ENCODE data around the gene RPL5.

Gene RPL5

DNA sequence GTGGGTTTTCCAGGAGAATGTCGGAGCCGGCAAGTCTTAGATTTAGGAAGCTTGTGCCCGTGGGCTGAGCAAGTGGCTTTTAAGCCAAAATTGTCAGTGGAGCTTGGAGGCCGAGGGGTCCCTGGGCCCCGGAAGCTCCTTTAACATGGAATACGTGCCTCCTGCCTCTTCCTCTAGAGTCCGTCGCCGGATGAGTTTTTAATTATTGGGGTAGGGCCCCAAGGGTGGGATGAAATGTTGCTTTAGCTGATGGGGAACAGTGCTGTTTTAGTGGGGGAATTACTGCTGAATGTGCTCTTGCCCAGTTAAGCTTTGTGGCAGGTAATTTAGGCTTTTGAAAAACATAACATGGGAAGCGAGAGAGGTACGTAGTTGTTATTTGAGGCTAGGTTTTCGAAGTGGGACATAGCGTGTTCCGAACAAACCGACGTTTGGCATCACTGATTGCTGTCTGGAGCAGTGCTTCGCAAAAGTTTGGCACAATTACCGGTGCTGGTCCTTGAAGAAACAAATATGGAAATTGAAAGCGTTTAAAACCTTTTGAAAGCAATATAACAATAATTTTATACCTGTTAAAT, 786 bp downstream of the RPL5 start:
- POLR2A ChIA-PET: interaction anchor here (0.6 to 2.3 kb wide), 16 partner anchors 10 to 168 kb away, joined by 3 to 24 read pairs (median 5); partner anchors contain the start of gene EVI5
- TF ChIP-seq SP3 (tag by site-specific recombination; IDR thresholded peaks at IDR 0.05) (no peak), ZNF660 (tag by site-specific recombination; IDR thresholded peaks at IDR 0.05) (0 out of 2 replicates have a peak, but pooled peaks have one; percentile 27)
- Histone ChIP-seq H3K4me3 (ENCODE audit: low read depth, low read length) (peak overlapping the region; percentile 100), H3K4me1 (ENCODE audit: control insufficient read depth, insufficient read depth, low read length) (no peaks in the 10 kb centered on the region), H3K27ac (ENCODE audit: extremely low read depth, low read depth, low read length) (peak overlapping the region; percentile 100), H3K9me3 (ENCODE audit: control insufficient read depth, insufficient read depth, low read depth, low read length) (no peaks in the 10 kb centered on the region), H3K36me3 (ENCODE audit: control insufficient read depth in 2 of 2, insufficient read depth in 1 of 2, low read length in 2 of 2) (peaks cover 23 to 53% of the 10 kb centered on the region in 2 experiments)
- CTCF ChIA-PET: interaction anchor here (1.3 to 3.1 kb wide), 10 partner anchors 8 to 161 kb away, joined by 3 to 32 read pairs (median 10); no protein-coding TSS in a partner anchor

DNA sequence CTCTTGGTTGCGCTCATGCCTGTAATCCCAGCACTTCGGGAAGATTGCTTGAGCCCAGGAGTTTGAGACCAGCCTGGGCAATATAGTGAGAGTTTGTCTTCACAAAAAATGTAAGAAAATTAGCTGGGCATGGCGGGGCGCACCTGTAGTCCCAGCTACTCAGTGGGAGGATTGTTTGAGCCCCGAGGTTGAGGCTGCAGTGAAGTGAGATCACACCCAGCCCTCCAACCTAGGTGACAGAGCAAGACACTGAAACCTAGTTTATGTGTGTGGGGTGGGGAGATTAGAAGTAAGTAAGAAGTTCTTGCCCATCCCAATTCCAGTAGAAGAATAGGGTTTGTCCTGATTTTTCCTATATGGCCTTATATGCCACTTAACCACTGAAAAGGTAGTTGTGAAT, 2.0 kb downstream of the RPL5 start:
- peaks cover 29 to 65% of the 10 kb centered on the region in 2 experiments for H3K36me3 ChIP-seq (ENCODE audit: control insufficient read depth in 2 of 2, insufficient read depth in 1 of 2, low read length in 2 of 2)
- H3K4me1 ChIP-seq (ENCODE audit: control insufficient read depth, insufficient read depth, low read length): 0 out of 2 replicates have a peak, but pooled peaks cover 2% of the 10 kb centered on the region
- POLR2A ChIA-PET: no interaction called here
- H3K9me3 ChIP-seq (ENCODE audit: control insufficient read depth, insufficient read depth, low read depth, low read length): no peaks in the 10 kb centered on the region
- H3K27ac ChIP-seq (ENCODE audit: extremely low read depth, low read depth, low read length): no peak overlapping the region
- H3K4me3 ChIP-seq (ENCODE audit: low read depth, low read length): peak overlapping the region; percentile 100
- TF ChIP-seq ZNF391 (tag by site-specific recombination; IDR thresholded peaks at IDR 0.05; ENCODE audit: borderline replicate concordance, low read depth) (no peak), HOXA7 (CRISPR knock-in tag; IDR thresholded peaks at IDR 0.05; ENCODE audit: borderline replicate concordance) (no peak), ZNF585B (tag by site-specific recombination; IDR thresholded peaks at IDR 0.05) (no peak), ZNF449 (tag by site-specific recombination; IDR thresholded peaks at IDR 0.05) (no peak), ZIC2 (tag by site-specific recombination; IDR thresholded peaks at IDR 0.05) (no peak), SCRT2 (tag by site-specific recombination; IDR thresholded peaks at IDR 0.05) (peak; percentile 29; the same call in 1 of the 2 replicates)
- TF ChIP-seq, protein P1, sequence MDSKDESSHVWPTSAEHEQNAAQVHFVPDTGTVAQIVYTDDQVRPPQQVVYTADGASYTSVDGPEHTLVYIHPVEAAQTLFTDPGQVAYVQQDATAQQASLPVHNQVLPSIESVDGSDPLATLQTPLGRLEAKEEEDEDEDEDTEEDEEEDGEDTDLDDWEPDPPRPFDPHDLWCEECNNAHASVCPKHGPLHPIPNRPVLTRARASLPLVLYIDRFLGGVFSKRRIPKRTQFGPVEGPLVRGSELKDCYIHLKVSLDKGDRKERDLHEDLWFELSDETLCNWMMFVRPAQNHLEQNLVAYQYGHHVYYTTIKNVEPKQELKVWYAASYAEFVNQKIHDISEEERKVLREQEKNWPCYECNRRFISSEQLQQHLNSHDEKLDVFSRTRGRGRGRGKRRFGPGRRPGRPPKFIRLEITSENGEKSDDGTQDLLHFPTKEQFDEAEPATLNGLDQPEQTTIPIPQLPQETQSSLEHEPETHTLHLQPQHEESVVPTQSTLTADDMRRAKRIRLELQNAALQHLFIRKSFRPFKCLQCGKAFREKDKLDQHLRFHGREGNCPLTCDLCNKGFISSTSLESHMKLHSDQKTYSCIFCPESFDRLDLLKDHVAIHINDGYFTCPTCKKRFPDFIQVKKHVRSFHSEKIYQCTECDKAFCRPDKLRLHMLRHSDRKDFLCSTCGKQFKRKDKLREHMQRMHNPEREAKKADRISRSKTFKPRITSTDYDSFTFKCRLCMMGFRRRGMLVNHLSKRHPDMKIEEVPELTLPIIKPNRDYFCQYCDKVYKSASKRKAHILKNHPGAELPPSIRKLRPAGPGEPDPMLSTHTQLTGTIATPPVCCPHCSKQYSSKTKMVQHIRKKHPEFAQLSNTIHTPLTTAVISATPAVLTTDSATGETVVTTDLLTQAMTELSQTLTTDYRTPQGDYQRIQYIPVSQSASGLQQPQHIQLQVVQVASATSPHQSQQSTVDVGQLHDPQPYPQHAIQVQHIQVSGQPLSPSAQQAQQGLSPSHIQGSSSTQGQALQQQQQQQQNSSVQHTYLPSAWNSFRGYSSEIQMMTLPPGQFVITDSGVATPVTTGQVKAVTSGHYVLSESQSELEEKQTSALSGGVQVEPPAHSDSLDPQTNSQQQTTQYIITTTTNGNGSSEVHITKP (tag by site-specific recombination; IDR thresholded peaks at IDR 0.05): no peak
- CTCF ChIA-PET: interaction anchor here (0.6 to 1.2 kb wide), 3 partner anchors 9 to 1647 kb away, joined by 3 to 5 read pairs (median 4); no protein-coding TSS in a partner anchor

DNA sequence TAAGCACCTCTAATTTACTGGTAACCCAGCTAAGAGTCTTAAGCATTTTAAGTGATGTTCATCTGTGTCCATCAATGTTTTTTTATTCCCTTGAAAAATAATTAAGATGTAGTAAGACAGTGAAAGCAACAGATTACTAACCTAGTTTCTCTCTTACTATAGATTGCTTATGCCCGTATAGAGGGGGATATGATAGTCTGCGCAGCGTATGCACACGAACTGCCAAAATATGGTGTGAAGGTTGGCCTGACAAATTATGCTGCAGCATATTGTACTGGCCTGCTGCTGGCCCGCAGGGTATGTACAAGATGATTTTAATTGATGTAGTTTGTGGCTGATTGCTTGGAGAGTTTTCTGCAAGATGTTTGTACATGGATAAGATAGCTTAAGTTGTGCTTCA, 2.8 kb downstream of the RPL5 start:
- ChIA-PET POLR2A (interaction anchor here (1.1 to 1.2 kb wide), 2 partner anchors 8 to 86 kb away, joined by 3 to 4 read pairs; no protein-coding TSS in a partner anchor), CTCF (interaction anchor here (0.6 to 1.2 kb wide), 3 partner anchors 8 to 1646 kb away, joined by 3 to 5 read pairs (median 4); no protein-coding TSS in a partner anchor)
- TF ChIP-seq SCRT1 (tag by site-specific recombination; IDR thresholded peaks at IDR 0.05; ENCODE audit: borderline replicate concordance) (peak; percentile 1; the same call in 1 of the 2 replicates), ZNF48 (tag by site-specific recombination; IDR thresholded peaks at IDR 0.05) (no peak)
- TF ChIP-seq, protein P2, sequence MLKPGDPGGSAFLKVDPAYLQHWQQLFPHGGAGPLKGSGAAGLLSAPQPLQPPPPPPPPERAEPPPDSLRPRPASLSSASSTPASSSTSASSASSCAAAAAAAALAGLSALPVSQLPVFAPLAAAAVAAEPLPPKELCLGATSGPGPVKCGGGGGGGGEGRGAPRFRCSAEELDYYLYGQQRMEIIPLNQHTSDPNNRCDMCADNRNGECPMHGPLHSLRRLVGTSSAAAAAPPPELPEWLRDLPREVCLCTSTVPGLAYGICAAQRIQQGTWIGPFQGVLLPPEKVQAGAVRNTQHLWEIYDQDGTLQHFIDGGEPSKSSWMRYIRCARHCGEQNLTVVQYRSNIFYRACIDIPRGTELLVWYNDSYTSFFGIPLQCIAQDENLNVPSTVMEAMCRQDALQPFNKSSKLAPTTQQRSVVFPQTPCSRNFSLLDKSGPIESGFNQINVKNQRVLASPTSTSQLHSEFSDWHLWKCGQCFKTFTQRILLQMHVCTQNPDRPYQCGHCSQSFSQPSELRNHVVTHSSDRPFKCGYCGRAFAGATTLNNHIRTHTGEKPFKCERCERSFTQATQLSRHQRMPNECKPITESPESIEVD (tag by site-specific recombination; IDR thresholded peaks at IDR 0.05): peak; percentile 56; the same call in 1 of the 2 replicates
- no peaks in the 10 kb centered on the region for H3K9me3 ChIP-seq (ENCODE audit: control insufficient read depth, insufficient read depth, low read depth, low read length)
- peaks cover 36 to 73% of the 10 kb centered on the region in 2 experiments for H3K36me3 ChIP-seq (ENCODE audit: control insufficient read depth in 2 of 2, insufficient read depth in 1 of 2, low read length in 2 of 2)
- H3K4me1 ChIP-seq (ENCODE audit: control insufficient read depth, insufficient read depth, low read length): 0 out of 2 replicates have a peak, but pooled peaks cover 2% of the 10 kb centered on the region
- no peak overlapping the region for H3K27ac ChIP-seq (ENCODE audit: extremely low read depth, low read depth, low read length)
- no peak overlapping the region for H3K4me3 ChIP-seq (ENCODE audit: low read depth, low read length)
